ENCODE data around the gene CALN1. TPM values are rescaled to one million over a fixed set of nuclear protein-coding genes. Genes with fewer than 3 reads are reported as not detected.

Gene CALN1
- total RNA-seq, 4 donors from 2014 or later, result under 0.01 to 1.2 (median 0.22) TPM; not detected in 1

DNA sequence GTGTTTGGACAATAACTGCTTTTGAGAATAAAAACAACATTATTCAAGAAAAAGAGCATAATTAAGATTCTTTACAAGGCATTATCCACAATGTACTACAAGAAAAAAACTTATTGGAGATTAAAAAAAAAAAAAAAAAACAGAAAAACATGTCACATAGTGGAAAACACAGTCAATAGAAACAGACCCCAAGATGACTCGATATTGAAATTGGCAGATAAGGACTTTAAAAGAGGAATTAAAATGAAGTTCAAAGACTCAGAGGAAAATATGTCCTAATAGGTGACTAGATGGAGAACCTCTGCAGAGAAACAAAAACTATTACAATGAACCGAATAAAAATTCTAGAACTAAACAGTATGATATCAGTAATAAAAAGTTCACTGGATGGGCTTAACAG lies 248.9 kb downstream of the CALN1 start:
- Histone ChIP-seq H3K36me3 (no peaks in the 10 kb centered on the region), H3K27me3 (no peaks in the 10 kb centered on the region), H3K4me3 (no peak overlapping the region), H3K4me1 (no peaks in the 10 kb centered on the region), H3K9me3 (peaks cover 0 to 51% (median 4%) of the 10 kb centered on the region in 4 donors), H3K27ac (no peak overlapping the region)
- TF ChIP-seq EP300 (IDR thresholded peaks at IDR 0.05) (no peak), POLR2A (IDR thresholded peaks at IDR 0.05) (no peak)
- TF ChIP-seq, protein P1, sequence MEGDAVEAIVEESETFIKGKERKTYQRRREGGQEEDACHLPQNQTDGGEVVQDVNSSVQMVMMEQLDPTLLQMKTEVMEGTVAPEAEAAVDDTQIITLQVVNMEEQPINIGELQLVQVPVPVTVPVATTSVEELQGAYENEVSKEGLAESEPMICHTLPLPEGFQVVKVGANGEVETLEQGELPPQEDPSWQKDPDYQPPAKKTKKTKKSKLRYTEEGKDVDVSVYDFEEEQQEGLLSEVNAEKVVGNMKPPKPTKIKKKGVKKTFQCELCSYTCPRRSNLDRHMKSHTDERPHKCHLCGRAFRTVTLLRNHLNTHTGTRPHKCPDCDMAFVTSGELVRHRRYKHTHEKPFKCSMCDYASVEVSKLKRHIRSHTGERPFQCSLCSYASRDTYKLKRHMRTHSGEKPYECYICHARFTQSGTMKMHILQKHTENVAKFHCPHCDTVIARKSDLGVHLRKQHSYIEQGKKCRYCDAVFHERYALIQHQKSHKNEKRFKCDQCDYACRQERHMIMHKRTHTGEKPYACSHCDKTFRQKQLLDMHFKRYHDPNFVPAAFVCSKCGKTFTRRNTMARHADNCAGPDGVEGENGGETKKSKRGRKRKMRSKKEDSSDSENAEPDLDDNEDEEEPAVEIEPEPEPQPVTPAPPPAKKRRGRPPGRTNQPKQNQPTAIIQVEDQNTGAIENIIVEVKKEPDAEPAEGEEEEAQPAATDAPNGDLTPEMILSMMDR (IDR thresholded peaks at IDR 0.05), result no peak
- 90 to 93% methylated on average over 2 of the region's 2 CpGs for WGBS, 2 donors
- no peak for DNase-seq (ENCODE audit: low spot score in 2 of 2)

DNA sequence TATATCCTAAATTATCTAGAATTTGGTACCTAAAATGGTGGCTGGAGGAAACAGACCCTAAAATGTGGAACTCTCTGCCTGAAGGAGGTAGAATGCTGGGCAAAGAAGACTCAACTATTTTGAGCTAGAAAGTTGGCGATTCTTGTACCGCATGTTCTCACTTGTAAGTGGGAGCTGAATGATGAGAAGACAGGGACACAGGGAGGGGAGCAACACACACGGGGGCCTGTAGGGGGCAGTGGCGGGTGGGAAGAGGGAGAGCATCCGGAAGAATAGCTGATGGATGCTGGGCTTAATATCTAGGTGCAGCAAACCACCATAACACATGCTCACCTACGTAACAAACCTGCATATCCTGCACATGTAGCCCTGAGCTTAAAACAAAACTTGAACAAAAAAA lies 250.6 kb downstream of the CALN1 start:
- no peak for TF ChIP-seq POLR2A (IDR thresholded peaks at IDR 0.05)
- no peaks in the 10 kb centered on the region for H3K4me1 ChIP-seq
- peaks cover 0 to 55% (median 4%) of the 10 kb centered on the region in 4 donors for H3K9me3 ChIP-seq
- H3K36me3 ChIP-seq, result no peaks in the 10 kb centered on the region
- no peak overlapping the region for H3K27ac ChIP-seq
- H3K4me3 ChIP-seq, result no peak overlapping the region
- DNase-seq (ENCODE audit: low spot score in 2 of 2), result no peak
- 64 to 65% methylated on average over 6 of the region's 6 CpGs for WGBS, 2 donors
- H3K27me3 ChIP-seq, result no peaks in the 10 kb centered on the region

DNA sequence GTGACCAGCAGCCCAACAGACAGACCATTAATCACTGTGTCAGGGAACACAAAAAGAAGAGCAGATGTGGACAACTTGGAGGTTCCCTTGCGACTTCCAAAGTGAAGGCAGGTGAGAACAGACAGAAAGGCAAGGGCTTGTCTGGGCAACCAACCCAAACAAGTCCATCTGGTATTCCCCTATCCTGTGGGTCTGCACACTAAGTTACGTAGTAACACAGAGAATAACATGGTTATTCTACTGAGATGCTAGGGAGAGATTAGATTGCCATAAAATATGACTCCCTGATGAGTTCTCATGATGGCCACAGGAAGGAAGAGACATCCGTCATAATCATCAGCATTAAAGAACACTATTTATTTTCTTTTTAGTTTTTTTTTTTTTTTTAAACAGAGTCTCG lies 252.2 kb downstream of the CALN1 start:
- H3K4me1 ChIP-seq, result no peaks in the 10 kb centered on the region
- DNase-seq (ENCODE audit: low spot score in 2 of 2), result no peak
- H3K4me3 ChIP-seq, result no peak overlapping the region
- no peak for TF ChIP-seq POLR2A (IDR thresholded peaks at IDR 0.05)
- H3K27ac ChIP-seq, result no peak overlapping the region
- H3K27me3 ChIP-seq, result no peaks in the 10 kb centered on the region
- no peaks in the 10 kb centered on the region for H3K36me3 ChIP-seq
- H3K9me3 ChIP-seq, result peaks cover 0 to 57% (median 4%) of the 10 kb centered on the region in 4 donors
- 45 to 53% methylated on average over 4 of the region's 4 CpGs for WGBS, 2 donors

DNA sequence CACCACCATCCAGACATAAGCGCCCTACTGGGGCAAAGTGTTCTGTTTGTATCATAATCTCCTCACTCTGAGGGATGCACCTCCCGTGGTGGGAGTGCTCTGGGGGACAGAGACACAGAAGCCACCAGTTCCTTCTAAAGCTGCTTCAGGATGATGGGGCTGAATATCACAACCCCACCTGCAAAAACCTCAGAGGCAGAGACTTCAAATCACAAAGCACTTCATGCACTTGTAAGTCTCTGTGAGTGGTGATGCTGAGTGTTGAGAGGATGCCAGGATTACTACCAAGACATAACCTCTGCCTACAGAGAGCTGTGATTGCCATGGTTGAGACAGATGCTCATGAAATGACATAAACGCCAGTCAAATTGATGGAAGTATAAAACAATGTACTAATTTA lies 255.5 kb downstream of the CALN1 start:
- WGBS, 2 donors, result 86 to 98% methylated on average over 3 of the region's 3 CpGs
- Histone ChIP-seq H3K27ac (no peak overlapping the region), H3K27me3 (no peaks in the 10 kb centered on the region), H3K36me3 (no peaks in the 10 kb centered on the region), H3K4me3 (no peak overlapping the region), H3K9me3 (peaks cover 0 to 25% (median 0%) of the 10 kb centered on the region in 4 donors), H3K4me1 (peaks cover 0 to 4% (median 0%) of the 10 kb centered on the region in 4 donors)
- TF ChIP-seq EP300 (IDR thresholded peaks at IDR 0.05) (no peak), POLR2A (IDR thresholded peaks at IDR 0.05) (no peak)
- TF ChIP-seq, protein P1 (IDR thresholded peaks at IDR 0.05), result no peak
- no peak for DNase-seq (ENCODE audit: low spot score in 2 of 2)

DNA sequence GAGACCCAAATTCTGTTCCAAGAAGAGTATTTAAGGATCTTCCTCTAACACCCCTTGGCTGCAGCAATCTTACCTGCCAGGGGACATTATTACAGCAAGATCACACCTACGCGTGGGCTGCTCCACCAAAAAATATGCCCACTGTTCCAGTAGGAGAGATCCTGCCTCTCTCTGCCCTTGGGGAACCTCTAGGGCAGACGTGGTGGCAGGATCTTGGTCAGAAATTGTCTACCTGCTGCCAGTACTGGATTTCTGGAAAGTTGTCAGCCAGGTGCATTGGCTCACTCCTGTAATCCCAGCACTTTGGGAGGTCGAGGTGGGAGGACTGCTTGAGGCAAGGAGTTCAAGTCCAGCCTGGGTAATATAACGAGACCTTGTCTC lies 259.0 kb downstream of the CALN1 start:
- Histone ChIP-seq H3K4me1 (peaks cover 0 to 4% (median 0%) of the 10 kb centered on the region in 4 donors), H3K27me3 (no peaks in the 10 kb centered on the region), H3K9me3 (peaks cover 0 to 8% (median 0%) of the 10 kb centered on the region in 4 donors), H3K36me3 (no peaks in the 10 kb centered on the region), H3K27ac (no peak overlapping the region), H3K4me3 (no peak overlapping the region)
- DNase-seq (ENCODE audit: low spot score in 2 of 2), result no peak
- WGBS, 2 donors, result 62 to 84% methylated on average over 5 of the region's 5 CpGs
- TF ChIP-seq POLR2A (IDR thresholded peaks at IDR 0.05), result no peak
- TF ChIP-seq EP300 (IDR thresholded peaks at IDR 0.05), result no peak
- TF ChIP-seq, protein P1 (IDR thresholded peaks at IDR 0.05), result no peak

DNA sequence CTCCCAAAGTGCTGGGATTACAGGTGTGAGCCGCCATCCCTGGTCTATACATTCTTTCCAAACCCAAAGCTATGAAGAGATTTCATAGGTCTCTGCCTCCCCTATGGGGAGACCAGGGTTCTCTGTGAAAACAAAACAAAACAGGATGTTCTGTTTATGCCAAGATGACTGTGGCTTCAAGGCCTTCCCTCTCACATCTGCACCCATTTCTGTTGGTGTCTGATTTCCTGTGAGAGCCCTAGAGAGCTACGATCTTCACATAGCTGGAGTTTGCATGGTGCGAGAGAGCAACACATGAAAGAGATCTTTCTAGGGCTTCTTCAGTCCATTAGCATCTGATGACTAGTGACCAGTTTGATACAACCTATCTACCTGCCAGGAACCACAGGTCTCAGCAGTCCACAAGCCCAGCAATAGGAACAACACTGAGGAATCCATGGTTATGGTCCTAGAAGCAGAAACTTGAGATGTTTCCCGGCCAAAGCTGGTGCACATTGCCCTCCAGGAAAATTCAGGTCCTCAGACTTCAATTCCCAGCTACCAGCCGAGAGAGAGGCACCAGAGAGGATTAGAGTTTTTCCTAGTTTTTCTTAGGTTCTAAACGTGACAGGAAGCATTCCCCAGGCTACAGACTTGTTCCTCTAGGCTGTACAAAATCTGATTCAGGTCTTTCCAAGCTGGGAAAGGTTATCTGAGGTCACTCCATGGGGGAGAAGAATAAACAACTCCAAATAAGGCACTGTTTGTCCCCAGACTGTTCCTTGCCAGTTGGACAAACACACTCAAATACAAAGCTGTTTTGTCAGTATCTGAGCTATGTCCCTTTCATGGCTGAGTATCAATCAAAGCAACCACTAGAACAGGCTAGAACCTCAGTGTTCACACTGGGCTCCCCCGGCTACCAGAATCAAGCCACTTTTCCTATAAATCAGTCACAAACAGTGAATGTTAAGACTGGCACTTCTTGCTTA lies 259.7 kb downstream of the CALN1 start:
- H3K4me3 ChIP-seq, result no peak overlapping the region
- 48 to 55% methylated on average over 7 of the region's 7 CpGs for WGBS, 2 donors

More for the DNA sequence above, 259.7 kb downstream of the CALN1 start:
- H3K9me3 ChIP-seq, result peaks cover 0 to 8% (median 0%) of the 10 kb centered on the region in 4 donors
- DNase-seq (ENCODE audit: low spot score in 2 of 2), result no peak
- no peaks in the 10 kb centered on the region for H3K36me3 ChIP-seq
- H3K27me3 ChIP-seq, result no peaks in the 10 kb centered on the region
- peaks cover 0 to 4% (median 0%) of the 10 kb centered on the region in 4 donors for H3K4me1 ChIP-seq
- H3K27ac ChIP-seq, result no peak overlapping the region
- no peak for TF ChIP-seq EP300 (IDR thresholded peaks at IDR 0.05)
- no peak for TF ChIP-seq POLR2A (IDR thresholded peaks at IDR 0.05)
- TF ChIP-seq, protein P1 (IDR thresholded peaks at IDR 0.05), result no peak
